Transverse colon (tissue), 3 donors: Measurements from ENCODE around the gene RERE.

Experiments
- EP300 ChIP-seq: sonication (generic); formaldehyde crosslinking; IDR thresholded peaks from one replicate; pipeline ENCODE4 v1.6.1; 2017; ENCODE audit warnings: antibody characterized with exemption, low read depth
- POLR2AphosphoS5 ChIP-seq, 3 donors: sonication (generic); formaldehyde crosslinking; IDR thresholded peaks; one replicate each; pipeline ENCODE4 v1.6.1; 2016; ENCODE audit warnings: antibody characterized with exemption in 3 of 3

- TF ChIP-seq POLR2AphosphoS5 (IDR thresholded peaks at IDR 0.05) = no peak
- TF ChIP-seq EP300 = no peak
Observed at GRCh38 chr1:8685463-8685862, 132.0 kb downstream of the RERE start.
